ENCODE results near the gene HOXC10. TPM values are rescaled to one million over a fixed set of nuclear protein-coding genes. Genes with fewer than 3 reads are reported as not detected.
A peak's percentile ranks its signal among the peaks of the same experiment; 100 is the strongest.

The HOXC10 gene
- total RNA-seq, 1 donor from 2014 or later: 2.6 TPM

GRCh38 chr12:53977596-53978445, 7.1 kb upstream of the HOXC10 start:
- DNase-seq: no peak

- DNase-seq: no peak
Measured at GRCh38 chr12:53978477-53979356, 6.2 kb upstream of the HOXC10 start.

GRCh38 chr12:53980104-53980801, 4.7 kb upstream of the HOXC10 start:
- DNase-seq: no peak

GRCh38 chr12:53980802-53981496, 4.0 kb upstream of the HOXC10 start:
- DNase-seq: no peak

GRCh38 chr12:53981634-53982565, 3.0 kb upstream of the HOXC10 start:
- no peak for DNase-seq

- no peak for DNase-seq
Measured at GRCh38 chr12:53982648-53983567, 2.0 kb upstream of the HOXC10 start.

- no peak for DNase-seq
Measured at GRCh38 chr12:53983568-53983949, 1.4 kb upstream of the HOXC10 start.

- no peak for DNase-seq
Measured at GRCh38 chr12:53983950-53984572, 885 bp upstream of the HOXC10 start.

- DNase-seq: no peak
Measured at GRCh38 chr12:53985692-53985993, 697 bp downstream of the HOXC10 start.

- DNase-seq: no peak
Measured at GRCh38 chr12:53985994-53986685, 1.2 kb downstream of the HOXC10 start.

GRCh38 chr12:53986686-53987483, 1.9 kb downstream of the HOXC10 start:
- no peak for DNase-seq

GRCh38 chr12:53987787-53988230, 2.9 kb downstream of the HOXC10 start:
- no peak for DNase-seq

GRCh38 chr12:53988541-53989226, 3.7 kb downstream of the HOXC10 start:
- no peak for DNase-seq

GRCh38 chr12:53989227-53990113, 4.5 kb downstream of the HOXC10 start:
- peak; percentile 84 for DNase-seq

GRCh38 chr12:53990311-53991076, 5.5 kb downstream of the HOXC10 start:
- DNase-seq: no peak
